AG09319 (cell line): ENCODE measurements around the gene ANKRD33.

Experiments used
- DNase-seq: peaks from one replicate; pipeline ENCODE4 v3.0.0-alpha.2; 2010; ENCODE audit warnings: low read depth; ENCODE audit errors: extremely low read depth
- TF ChIP-seq, protein P1 (sequence below): IDR thresholded peaks from 2 replicates; pipeline ENCODE4 v1.5.1; 2011; ENCODE audit warnings: low read depth, mild to moderate bottlenecking, inconsistent platforms, low read length, moderate library complexity

The ANKRD33 gene

GRCh38 chr12:51867371-51867770 lies 20.5 kb upstream of the ANKRD33 start:
- TF ChIP-seq, protein P1, sequence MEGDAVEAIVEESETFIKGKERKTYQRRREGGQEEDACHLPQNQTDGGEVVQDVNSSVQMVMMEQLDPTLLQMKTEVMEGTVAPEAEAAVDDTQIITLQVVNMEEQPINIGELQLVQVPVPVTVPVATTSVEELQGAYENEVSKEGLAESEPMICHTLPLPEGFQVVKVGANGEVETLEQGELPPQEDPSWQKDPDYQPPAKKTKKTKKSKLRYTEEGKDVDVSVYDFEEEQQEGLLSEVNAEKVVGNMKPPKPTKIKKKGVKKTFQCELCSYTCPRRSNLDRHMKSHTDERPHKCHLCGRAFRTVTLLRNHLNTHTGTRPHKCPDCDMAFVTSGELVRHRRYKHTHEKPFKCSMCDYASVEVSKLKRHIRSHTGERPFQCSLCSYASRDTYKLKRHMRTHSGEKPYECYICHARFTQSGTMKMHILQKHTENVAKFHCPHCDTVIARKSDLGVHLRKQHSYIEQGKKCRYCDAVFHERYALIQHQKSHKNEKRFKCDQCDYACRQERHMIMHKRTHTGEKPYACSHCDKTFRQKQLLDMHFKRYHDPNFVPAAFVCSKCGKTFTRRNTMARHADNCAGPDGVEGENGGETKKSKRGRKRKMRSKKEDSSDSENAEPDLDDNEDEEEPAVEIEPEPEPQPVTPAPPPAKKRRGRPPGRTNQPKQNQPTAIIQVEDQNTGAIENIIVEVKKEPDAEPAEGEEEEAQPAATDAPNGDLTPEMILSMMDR = no peak
- DNase-seq = no peak

DNA sequence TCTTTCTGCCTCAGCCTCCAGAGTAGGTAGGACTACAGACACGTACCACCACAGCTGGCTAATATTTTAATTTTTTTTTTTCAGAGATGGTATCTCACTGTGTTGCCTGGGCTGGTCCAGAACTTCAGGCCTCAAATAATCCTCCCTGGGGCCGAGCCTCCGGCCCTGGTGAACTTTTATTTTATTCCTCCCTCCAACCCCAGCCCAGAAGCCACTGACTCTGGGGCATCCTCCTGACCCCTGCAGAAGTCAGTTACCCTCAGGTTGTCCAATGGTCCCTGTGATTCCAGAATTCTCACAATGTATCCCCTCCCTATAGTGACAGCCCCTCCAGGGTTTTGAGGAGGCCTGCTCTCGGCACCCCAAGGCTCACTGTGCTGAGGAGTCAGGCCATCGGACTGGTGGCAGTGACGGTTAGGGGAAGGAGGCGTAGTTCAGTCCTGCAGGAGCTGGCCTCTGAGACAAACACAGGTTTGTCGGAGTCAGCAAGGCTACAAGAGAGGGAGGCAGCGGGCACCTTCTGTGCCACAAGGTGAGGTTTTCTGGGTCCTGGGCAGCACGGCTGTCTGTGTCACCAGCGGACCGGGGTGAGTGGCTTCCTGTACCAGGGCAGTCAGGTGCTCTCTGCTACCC lies 20.0 kb upstream of the ANKRD33 start:
- DNase-seq = no peak
- TF ChIP-seq, protein P1 = no peak

GRCh38 chr12:51868821-51869495 lies 18.9 kb upstream of the ANKRD33 start:
- DNase-seq = no peak
- TF ChIP-seq, protein P1 = no peak; the same call in 1 of the 2 replicates

DNA sequence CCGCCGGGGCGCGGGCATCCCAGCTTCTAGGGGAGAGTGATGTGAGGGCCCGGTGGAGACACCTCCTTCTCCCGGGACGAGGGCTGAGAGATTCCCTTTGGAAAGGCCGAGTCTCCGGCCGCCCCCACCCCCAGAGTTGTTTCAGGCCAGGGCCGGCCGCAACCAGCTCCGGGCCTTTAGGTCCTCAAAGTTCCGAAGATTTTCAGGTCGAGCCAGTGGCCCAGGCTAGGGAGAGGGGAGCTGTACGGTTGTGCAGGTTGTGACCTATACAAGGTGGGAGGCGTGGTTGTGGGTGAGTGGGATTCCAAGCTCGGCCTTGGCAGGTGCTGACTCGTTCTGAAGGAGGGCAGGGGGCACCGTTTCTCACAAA lies 18.4 kb upstream of the ANKRD33 start:
- TF ChIP-seq, protein P1 = no peak
- DNase-seq = no peak

GRCh38 chr12:51869931-51870330 lies 18.0 kb upstream of the ANKRD33 start:
- TF ChIP-seq, protein P1 = no peak
- no peak for DNase-seq

DNA sequence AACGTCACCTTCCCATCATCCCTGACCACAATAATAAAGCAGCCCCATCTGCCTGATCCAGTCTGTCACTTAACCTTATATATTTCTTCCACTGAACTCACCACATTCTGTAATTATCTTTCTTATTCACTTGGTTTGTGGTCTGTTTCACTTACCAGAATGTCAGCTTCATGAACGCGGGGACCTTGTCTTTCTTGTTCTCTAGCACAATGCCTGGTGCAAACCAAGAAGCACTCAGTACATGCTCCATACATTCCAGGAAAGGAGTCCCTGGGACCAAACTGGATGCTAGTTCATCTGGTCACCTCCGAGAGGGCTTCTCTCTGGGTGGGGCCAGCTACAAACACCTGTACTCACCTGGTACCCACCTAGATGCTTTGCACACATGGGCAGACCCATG lies 17.4 kb upstream of the ANKRD33 start:
- TF ChIP-seq, protein P1 = no peak
- no peak for DNase-seq

DNA sequence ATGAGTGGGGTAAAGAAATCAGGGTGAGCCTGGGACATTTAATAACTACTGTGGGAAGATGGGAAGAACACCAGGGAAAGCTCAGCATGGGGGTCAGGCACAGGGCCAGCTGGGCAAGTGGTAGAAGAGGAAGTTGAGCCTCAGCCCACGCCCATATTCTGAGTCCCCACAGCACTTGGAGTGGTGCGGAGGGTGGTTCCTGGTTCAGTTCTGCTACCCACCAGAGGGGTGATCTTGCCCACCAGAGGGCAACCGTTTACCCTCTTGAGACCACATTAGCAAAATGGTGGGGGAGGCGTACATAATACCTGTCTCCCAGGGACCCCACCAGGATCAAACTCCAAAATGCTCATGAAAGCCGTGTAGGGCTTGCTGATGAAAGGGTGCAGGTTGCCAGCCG lies 16.8 kb upstream of the ANKRD33 start:
- DNase-seq = no peak
- TF ChIP-seq, protein P1 = no peak
